ENCODE results near the gene ZBTB34.
A peak's percentile ranks its signal among the peaks of the same experiment; 100 is the strongest.

Gene ZBTB34

DNA sequence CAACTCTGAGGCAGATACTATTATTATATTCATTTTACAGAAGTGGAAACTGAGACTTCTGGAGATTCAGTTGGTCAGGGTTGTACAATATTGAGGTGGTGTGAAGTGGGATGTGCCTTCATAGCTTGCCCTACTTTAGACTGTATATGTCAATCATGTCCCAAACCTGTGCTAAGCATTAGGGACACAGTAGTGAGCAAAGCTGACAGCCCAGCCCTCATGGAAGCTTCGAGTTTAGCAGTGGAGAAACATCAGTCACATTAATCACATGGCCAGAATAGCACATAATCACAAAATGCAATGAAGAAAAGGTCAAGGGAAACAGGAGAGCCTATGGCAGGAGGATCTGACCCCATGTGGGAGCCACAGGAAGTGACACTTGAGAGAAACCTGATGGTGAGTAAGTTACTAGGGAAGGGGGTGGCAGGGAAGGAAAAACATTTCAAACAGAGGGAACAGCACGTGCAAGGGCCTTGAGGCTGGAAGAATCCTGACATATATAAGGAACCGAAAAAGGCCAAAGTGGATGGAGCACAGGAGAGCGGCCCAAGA, 33.7 kb downstream of the ZBTB34 start:
- no peaks in the 10 kb centered on the region for H3K36me3 ChIP-seq (ENCODE audit: control insufficient read depth, insufficient read depth, low read length)
- WGBS, 2 experiments (ENCODE audit: insufficient coverage in 2 of 2) = 79 to 81% methylated on average over 3 of the region's 4 CpGs
- H3K9me3 ChIP-seq (ENCODE audit: control insufficient read depth, low read length) = no peaks in the 10 kb centered on the region
- H3K4me3 ChIP-seq (ENCODE audit: extremely low read depth, insufficient read depth, low read length, poor library complexity, severe bottlenecking) = no peak overlapping the region
- no peaks in the 10 kb centered on the region for H3K4me1 ChIP-seq (ENCODE audit: control insufficient read depth, insufficient read depth, low read length, poor library complexity, severe bottlenecking)
- no peak overlapping the region for H3K27ac ChIP-seq (ENCODE audit: low read depth, low read length, severe bottlenecking)

DNA sequence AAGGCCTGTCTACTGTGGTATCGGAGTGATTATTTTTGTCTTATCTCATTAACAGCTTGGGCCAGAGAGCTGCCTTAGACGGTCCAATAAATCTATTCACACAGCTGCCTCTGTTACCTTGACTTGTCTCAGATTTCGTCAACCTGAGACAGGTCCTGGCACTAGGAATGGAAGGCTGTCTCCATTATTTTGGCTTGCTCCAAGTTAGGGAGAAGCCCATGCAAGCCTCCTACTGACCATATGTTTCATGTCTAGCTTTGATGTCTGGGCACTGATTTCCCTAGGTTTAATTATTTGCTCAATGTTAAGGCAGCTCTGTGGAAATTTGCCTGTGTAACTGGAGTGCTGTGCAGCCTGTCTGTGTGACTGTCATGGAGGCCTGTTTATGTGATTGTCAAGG, 41.8 kb downstream of the ZBTB34 start:
- WGBS, 2 experiments (ENCODE audit: insufficient coverage in 2 of 2) = 93 to 97% methylated on average over 3 of the region's 3 CpGs

DNA sequence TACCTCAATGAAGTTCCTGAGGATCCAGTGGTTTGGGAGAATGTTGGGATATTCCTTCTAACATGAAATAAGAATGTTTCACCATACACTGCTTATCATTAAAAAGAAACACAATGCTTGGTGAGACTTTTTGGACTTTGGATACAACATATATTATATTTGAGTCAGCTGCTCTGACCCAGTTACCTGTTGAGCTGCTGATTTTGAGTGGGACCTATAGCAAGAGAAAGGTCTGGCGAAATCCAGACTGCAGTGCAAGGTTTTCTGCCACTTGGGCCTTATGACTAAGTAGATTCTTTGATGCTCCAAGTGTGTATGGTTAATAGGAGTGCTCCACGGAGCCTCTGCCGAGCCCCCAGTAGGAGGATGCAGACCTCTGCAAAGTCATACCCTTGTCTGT, 44.1 kb downstream of the ZBTB34 start:
- 92 to 93% methylated on average over 3 of the region's 3 CpGs for WGBS, 2 experiments (ENCODE audit: insufficient coverage in 2 of 2)
- no peaks in the 10 kb centered on the region for H3K36me3 ChIP-seq (ENCODE audit: control insufficient read depth, insufficient read depth, low read length)
- H3K27ac ChIP-seq (ENCODE audit: low read depth, low read length, severe bottlenecking) = no peak overlapping the region
- H3K9me3 ChIP-seq (ENCODE audit: control insufficient read depth, low read length) = no peaks in the 10 kb centered on the region
- no peaks in the 10 kb centered on the region for H3K4me1 ChIP-seq (ENCODE audit: control insufficient read depth, insufficient read depth, low read length, poor library complexity, severe bottlenecking)
- H3K4me3 ChIP-seq (ENCODE audit: extremely low read depth, insufficient read depth, low read length, poor library complexity, severe bottlenecking) = no peak overlapping the region

More for the DNA sequence above, 41.8 kb downstream of the ZBTB34 start:
- Histone ChIP-seq H3K36me3 (ENCODE audit: control insufficient read depth, insufficient read depth, low read length) (no peaks in the 10 kb centered on the region), H3K4me3 (ENCODE audit: extremely low read depth, insufficient read depth, low read length, poor library complexity, severe bottlenecking) (no peak overlapping the region), H3K27ac (ENCODE audit: low read depth, low read length, severe bottlenecking) (no peak overlapping the region), H3K9me3 (ENCODE audit: control insufficient read depth, low read length) (no peaks in the 10 kb centered on the region), H3K4me1 (ENCODE audit: control insufficient read depth, insufficient read depth, low read length, poor library complexity, severe bottlenecking) (no peaks in the 10 kb centered on the region)

- Histone ChIP-seq H3K27ac (ENCODE audit: low read depth, low read length, severe bottlenecking) (no peak overlapping the region), H3K36me3 (ENCODE audit: control insufficient read depth, insufficient read depth, low read length) (no peaks in the 10 kb centered on the region), H3K4me3 (ENCODE audit: extremely low read depth, insufficient read depth, low read length, poor library complexity, severe bottlenecking) (no peak overlapping the region), H3K4me1 (ENCODE audit: control insufficient read depth, insufficient read depth, low read length, poor library complexity, severe bottlenecking) (no peaks in the 10 kb centered on the region), H3K9me3 (ENCODE audit: control insufficient read depth, low read length) (no peaks in the 10 kb centered on the region)
- WGBS, 2 experiments (ENCODE audit: insufficient coverage in 2 of 2) = 93 to 97% methylated on average over 6 of the region's 6 CpGs
Measured at GRCh38 chr9:126906091-126906490, 45.7 kb downstream of the ZBTB34 start.

DNA sequence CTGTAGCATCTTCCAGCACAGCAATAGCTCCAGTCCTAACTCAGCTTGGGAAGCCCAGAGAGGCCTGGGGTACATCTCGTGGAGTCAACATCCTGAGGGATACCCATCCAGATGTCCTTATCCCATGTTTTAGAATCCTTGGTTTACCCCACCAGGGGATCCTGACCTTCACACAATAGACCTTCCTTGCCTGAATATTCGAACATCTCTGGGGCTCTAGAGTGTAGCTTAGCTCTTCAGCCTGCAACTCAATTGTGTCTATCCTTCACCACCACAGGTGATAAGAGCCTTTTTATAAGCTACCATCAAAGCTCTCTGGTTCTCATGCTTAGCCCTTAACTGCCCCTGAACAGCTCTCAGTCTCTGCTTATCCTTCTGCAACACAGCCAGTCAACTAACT, 46.6 kb downstream of the ZBTB34 start:
- no peaks in the 10 kb centered on the region for H3K36me3 ChIP-seq (ENCODE audit: control insufficient read depth, insufficient read depth, low read length)
- H3K4me3 ChIP-seq (ENCODE audit: extremely low read depth, insufficient read depth, low read length, poor library complexity, severe bottlenecking) = no peak overlapping the region
- H3K27ac ChIP-seq (ENCODE audit: low read depth, low read length, severe bottlenecking) = no peak overlapping the region
- peaks cover 2% of the 10 kb centered on the region for H3K9me3 ChIP-seq (ENCODE audit: control insufficient read depth, low read length)
- no peaks in the 10 kb centered on the region for H3K4me1 ChIP-seq (ENCODE audit: control insufficient read depth, insufficient read depth, low read length, poor library complexity, severe bottlenecking)
- WGBS, 2 experiments (ENCODE audit: insufficient coverage in 2 of 2) = 29 to 35% methylated on average over 2 of the region's 2 CpGs

- WGBS, 2 experiments (ENCODE audit: insufficient coverage in 2 of 2) = 0 to 1% methylated on average over 52 to 75 of the region's 105 CpGs
- Histone ChIP-seq H3K27ac (ENCODE audit: low read depth, low read length, severe bottlenecking) (no peak within 1 kb of the TSS), H3K9me3 (ENCODE audit: control insufficient read depth, low read length) (peaks cover 2% of the 10 kb centered on the region), H3K4me3 (ENCODE audit: extremely low read depth, insufficient read depth, low read length, poor library complexity, severe bottlenecking) (peak within 1 kb of the TSS; percentile 33), H3K36me3 (ENCODE audit: control insufficient read depth, insufficient read depth, low read length) (no peaks in the 10 kb centered on the region), H3K4me1 (ENCODE audit: control insufficient read depth, insufficient read depth, low read length, poor library complexity, severe bottlenecking) (no peaks in the 10 kb centered on the region)
Measured at GRCh38 chr9:126914458-126915280, 54.2 kb downstream of the ZBTB34 start, which contains the start of gene RALGPS1. Gene RALGPS1, plus strand, starts transcription at chr9:126914782. Its CDS starts 47,508 bp downstream, at chr9:126962290.

- 4 to 9% methylated on average over 19 of the region's 43 CpGs for WGBS, 2 experiments (ENCODE audit: insufficient coverage in 2 of 2)
- Histone ChIP-seq H3K4me3 (ENCODE audit: extremely low read depth, insufficient read depth, low read length, poor library complexity, severe bottlenecking) (peak overlapping the region; percentile 11), H3K27ac (ENCODE audit: low read depth, low read length, severe bottlenecking) (no peak overlapping the region), H3K9me3 (ENCODE audit: control insufficient read depth, low read length) (peaks cover 2% of the 10 kb centered on the region), H3K4me1 (ENCODE audit: control insufficient read depth, insufficient read depth, low read length, poor library complexity, severe bottlenecking) (no peaks in the 10 kb centered on the region), H3K36me3 (ENCODE audit: control insufficient read depth, insufficient read depth, low read length) (no peaks in the 10 kb centered on the region)
Measured at GRCh38 chr9:126915281-126915816, 54.9 kb downstream of the ZBTB34 start.

GRCh38 chr9:126915846-126916543, 55.6 kb downstream of the ZBTB34 start:
- no peak overlapping the region for H3K4me3 ChIP-seq (ENCODE audit: extremely low read depth, insufficient read depth, low read length, poor library complexity, severe bottlenecking)
- H3K9me3 ChIP-seq (ENCODE audit: control insufficient read depth, low read length) = peaks cover 2% of the 10 kb centered on the region
- H3K36me3 ChIP-seq (ENCODE audit: control insufficient read depth, insufficient read depth, low read length) = no peaks in the 10 kb centered on the region
- WGBS, 2 experiments (ENCODE audit: insufficient coverage in 2 of 2) = 78% methylated on average over 12 to 14 of the region's 15 CpGs
- H3K27ac ChIP-seq (ENCODE audit: low read depth, low read length, severe bottlenecking) = no peak overlapping the region
- H3K4me1 ChIP-seq (ENCODE audit: control insufficient read depth, insufficient read depth, low read length, poor library complexity, severe bottlenecking) = no peaks in the 10 kb centered on the region

GRCh38 chr9:126916909-126917308, 56.5 kb downstream of the ZBTB34 start:
- Histone ChIP-seq H3K4me1 (ENCODE audit: control insufficient read depth, insufficient read depth, low read length, poor library complexity, severe bottlenecking) (no peaks in the 10 kb centered on the region), H3K4me3 (ENCODE audit: extremely low read depth, insufficient read depth, low read length, poor library complexity, severe bottlenecking) (no peak overlapping the region), H3K36me3 (ENCODE audit: control insufficient read depth, insufficient read depth, low read length) (no peaks in the 10 kb centered on the region), H3K9me3 (ENCODE audit: control insufficient read depth, low read length) (no peaks in the 10 kb centered on the region), H3K27ac (ENCODE audit: low read depth, low read length, severe bottlenecking) (no peak overlapping the region)
- 60 to 69% methylated on average over 2 of the region's 2 CpGs for WGBS, 2 experiments (ENCODE audit: insufficient coverage in 2 of 2)

- Histone ChIP-seq H3K9me3 (ENCODE audit: control insufficient read depth, low read length) (no peaks in the 10 kb centered on the region), H3K36me3 (ENCODE audit: control insufficient read depth, insufficient read depth, low read length) (no peaks in the 10 kb centered on the region), H3K4me3 (ENCODE audit: extremely low read depth, insufficient read depth, low read length, poor library complexity, severe bottlenecking) (no peak overlapping the region), H3K27ac (ENCODE audit: low read depth, low read length, severe bottlenecking) (no peak overlapping the region), H3K4me1 (ENCODE audit: control insufficient read depth, insufficient read depth, low read length, poor library complexity, severe bottlenecking) (no peaks in the 10 kb centered on the region)
- WGBS, 2 experiments (ENCODE audit: insufficient coverage in 2 of 2) = 90 to 92% methylated on average over 1 of the region's 1 CpG
Measured at GRCh38 chr9:126919193-126919592, 58.8 kb downstream of the ZBTB34 start.

Measured in mesodermal cell (in vitro differentiated cells).